Tibial artery (tissue), 4 donors: ENCODE results near the gene FEV.

Experiments used
- DNase-seq, 2 donors: peaks; one replicate each; pipeline ENCODE4 v3.0.0-alpha.2; 2019
- H3K27ac ChIP-seq, 2 donors: fragments of 200-600 bp; sonication (generic) in 1 of 2; 1 replicate in 1 of 2; 2 replicates in 1 of 2; pipeline ENCODE4 v1.5.1; 2018 to 2019; ENCODE audit warnings: mild to moderate bottlenecking in 1 of 2
- H3K27me3 ChIP-seq, 2 donors: fragments of 200-600 bp; sonication (generic) in 1 of 2; one replicate each; pipeline versions ENCODE4 v1.5.1 to v1.6.0; 2016 to 2019
- H3K36me3 ChIP-seq, 3 donors: fragments of 200-600 bp; sonication (generic) in 2 of 3; one replicate each; pipeline ENCODE4 v1.5.1; 2016 to 2019; ENCODE audit warnings: mild to moderate bottlenecking in 2 of 3
- H3K4me1 ChIP-seq, 4 donors: fragments of 200-600 bp; sonication (generic) in 2 of 4; 1 replicate in 3 of 4; 2 replicates in 1 of 4; pipeline ENCODE4 v1.5.1; 2016 to 2019
- H3K4me3 ChIP-seq, 2 donors: fragments of 200-600 bp; sonication (generic) in 1 of 2; 1 replicate in 1 of 2; 2 replicates in 1 of 2; pipeline ENCODE4 v1.5.1; 2018 to 2019; ENCODE audit warnings: mild to moderate bottlenecking in 2 of 2
- H3K9me3 ChIP-seq, 3 donors: fragments of 200-600 bp; sonication (generic) in 1 of 3; one replicate each; pipeline ENCODE4 v1.5.1; 2016 to 2019
- CTCF ChIP-seq, 2 experiments: fragments of 200-600 bp in 1 of 2; fragments of 450-650 bp in 1 of 2; IDR thresholded peaks; one replicate each; pipeline ENCODE4 v1.5.1; 2017 to 2019; ENCODE audit warnings: antibody characterized with exemption in 2 of 2, mild to moderate bottlenecking in 1 of 2, moderate library complexity in 1 of 2
- intact Hi-C: fragments of 100-400 bp; cut with DNase I; formaldehyde crosslinking; loops from one replicate; pipeline ENCODE4 v1.15.0; 2023; ENCODE audit warnings: low total_unique reads

FEV gene

GRCh38 chr2:218958276-218958675 lies 26.7 kb downstream of the FEV start:
- H3K9me3 ChIP-seq: no peaks in the 10 kb centered on the region
- no peak for TF ChIP-seq CTCF (IDR thresholded peaks at IDR 0.05)
- H3K4me1 ChIP-seq: peaks cover 0 to 29% (median 16%) of the 10 kb centered on the region in 4 donors
- H3K36me3 ChIP-seq: no peaks in the 10 kb centered on the region
- no peak overlapping the region for H3K4me3 ChIP-seq
- peaks cover 4 to 86% of the 10 kb centered on the region in 2 donors for H3K27me3 ChIP-seq
- intact Hi-C loops: no loop called here
- no peak overlapping the region for H3K27ac ChIP-seq
- no peak for DNase-seq

GRCh38 chr2:218957671-218958070 lies 27.3 kb downstream of the FEV start:
- Histone ChIP-seq H3K36me3 (no peaks in the 10 kb centered on the region), H3K4me1 (peaks cover 0 to 23% (median 16%) of the 10 kb centered on the region in 4 donors), H3K9me3 (no peaks in the 10 kb centered on the region), H3K27me3 (peaks cover 4 to 82% of the 10 kb centered on the region in 2 donors), H3K4me3 (no peak overlapping the region), H3K27ac (no peak overlapping the region)
- TF ChIP-seq CTCF (IDR thresholded peaks at IDR 0.05): no peak
- DNase-seq: no peak
- intact Hi-C loops: no loop called here

GRCh38 chr2:218956039-218956438 lies 28.9 kb downstream of the FEV start:
- intact Hi-C loops: no loop called here
- Histone ChIP-seq H3K4me3 (no peak overlapping the region), H3K27ac (no peak overlapping the region), H3K9me3 (no peaks in the 10 kb centered on the region), H3K36me3 (no peaks in the 10 kb centered on the region), H3K27me3 (peaks cover 0 to 82% of the 10 kb centered on the region in 2 donors), H3K4me1 (peaks cover 0 to 20% (median 14%) of the 10 kb centered on the region in 4 donors)
- no peak for DNase-seq
- no peak for TF ChIP-seq CTCF (IDR thresholded peaks at IDR 0.05)

GRCh38 chr2:218954541-218955300 lies 30.3 kb downstream of the FEV start:
- Histone ChIP-seq H3K4me3 (no peak overlapping the region), H3K4me1 (peaks cover 0 to 8% (median 3%) of the 10 kb centered on the region in 4 donors), H3K27me3 (peaks cover 0 to 72% of the 10 kb centered on the region in 2 donors), H3K27ac (no peak overlapping the region), H3K36me3 (no peaks in the 10 kb centered on the region), H3K9me3 (no peaks in the 10 kb centered on the region)
- no peak for TF ChIP-seq CTCF (IDR thresholded peaks at IDR 0.05)
- intact Hi-C loops: no loop called here
- DNase-seq: no peak

- H3K4me1 ChIP-seq: no peaks in the 10 kb centered on the region
- peaks cover 0 to 59% of the 10 kb centered on the region in 2 donors for H3K27me3 ChIP-seq
- no peak overlapping the region for H3K4me3 ChIP-seq
- H3K27ac ChIP-seq: no peak overlapping the region
- no peak for TF ChIP-seq CTCF (IDR thresholded peaks at IDR 0.05)
- no peak for DNase-seq
- intact Hi-C loops: no loop called here
- H3K36me3 ChIP-seq: no peaks in the 10 kb centered on the region
- H3K9me3 ChIP-seq: no peaks in the 10 kb centered on the region
These were observed 31.5 kb downstream of the FEV start for GRCh38 chr2:218953366-218953954.
